Ectodermal cell (in vitro differentiated cells): Measurements from ENCODE around the gene OR5W2. TPM values are rescaled to one million over a fixed set of nuclear protein-coding genes. Genes with fewer than 3 reads are reported as not detected.
"Not testable (repeated sequence)": the region's sequence is repeated elsewhere in the genome, so short reads cannot be mapped to it uniquely, and the experiment has no call there.

ENCODE experiments used
- H3K27ac ChIP-seq: 2 replicates; pipeline ENCODE4 v1.7.0; 2013; ENCODE audit warnings: mild to moderate bottlenecking, low read depth, low read length; ENCODE audit not compliant: insufficient read depth, poor library complexity, severe bottlenecking
- H3K27me3 ChIP-seq: 2 replicates; pipeline ENCODE4 v1.7.0; 2013; ENCODE audit warnings: mild to moderate bottlenecking, low read length; ENCODE audit not compliant: insufficient read depth, control insufficient read depth, poor library complexity, severe bottlenecking
- H3K36me3 ChIP-seq: one replicate; pipeline ENCODE4 v1.7.0; 2013; ENCODE audit warnings: low read length; ENCODE audit not compliant: control insufficient read depth, insufficient read depth
- H3K4me1 ChIP-seq: one replicate; pipeline ENCODE4 v1.7.0; 2013; ENCODE audit warnings: low read length; ENCODE audit not compliant: control insufficient read depth, insufficient read depth
- H3K4me3 ChIP-seq: 2 replicates; pipeline ENCODE4 v1.7.0; 2013; ENCODE audit warnings: low read depth, low read length, control low read depth; ENCODE audit not compliant: insufficient read depth
- H3K9me3 ChIP-seq: 2 replicates; pipeline ENCODE4 v1.7.0; 2013; ENCODE audit warnings: mild to moderate bottlenecking, low read length, moderate library complexity; ENCODE audit not compliant: control insufficient read depth
- WGBS, 2 experiments: methylation state at CpG; one replicate each; pipeline ENCODE4 v1.1.7; 2013; ENCODE audit warnings: missing lambda C conversion rate in 2 of 2; 5-methylcytosine and 5-hydroxymethylcytosine counted together
- polyA plus RNA-seq, 4 experiments: library from polyadenylated mRNA; stranded (reverse); fragments of 50-300 nt; gene quantifications; one replicate each; pipeline ENCODE4 v1.2.3, GENCODE V29; 2013

OR5W2 gene
- not detected for polyA plus RNA-seq (2013, experiment 1 of 4)
- polyA plus RNA-seq (2013, experiment 2 of 4): not detected
- not detected for polyA plus RNA-seq (2013, experiment 3 of 4)
- polyA plus RNA-seq (2013, experiment 4 of 4): not detected

GRCh38 chr11:55914482-55914881 lies at the start of gene OR5W2:
TSS of gene OR5W2 (minus strand) at chr11:55914582. CDS start at chr11:55914582, 0 bp downstream.
- no peak within 1 kb of the TSS for H3K27ac ChIP-seq
- no peaks in the 10 kb centered on the region for H3K4me1 ChIP-seq
- WGBS, 2 experiments: no CpG with 5 or more reads among the region's 1 CpG
- peaks cover 4% of the 10 kb centered on the region for H3K9me3 ChIP-seq
- no peaks in the 10 kb centered on the region for H3K27me3 ChIP-seq
- no peaks in the 10 kb centered on the region for H3K36me3 ChIP-seq
- no peak within 1 kb of the TSS for H3K4me3 ChIP-seq

DNA sequence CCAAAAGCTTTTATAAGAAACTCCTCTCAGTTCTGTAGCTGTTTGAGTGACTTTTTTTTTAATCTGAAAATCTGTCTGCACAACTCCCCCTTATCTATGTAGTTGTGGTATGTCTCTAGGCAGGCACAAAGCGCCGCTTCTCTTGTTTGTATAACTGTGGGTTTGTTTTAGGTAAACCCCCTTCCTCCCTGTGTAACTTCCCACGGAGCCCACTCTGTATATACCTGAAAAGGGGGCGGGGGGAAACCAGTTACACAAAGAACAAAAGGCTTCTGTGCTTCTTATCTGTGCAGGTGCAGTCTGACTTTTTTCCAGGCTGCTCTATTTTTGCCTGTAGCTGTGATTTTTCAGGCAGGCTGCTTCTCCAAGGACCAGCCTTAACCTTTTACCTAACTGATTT lies 42.1 kb upstream of the OR5W2 start:
- no peaks in the 10 kb centered on the region for H3K27me3 ChIP-seq
- H3K27ac ChIP-seq: no peak overlapping the region
- no peaks in the 10 kb centered on the region for H3K4me1 ChIP-seq
- H3K4me3 ChIP-seq: no peak overlapping the region
- no peaks in the 10 kb centered on the region for H3K36me3 ChIP-seq
- WGBS, 2 experiments: 94 to 98% methylated on average over 2 to 4 of the region's 4 CpGs
- no peaks in the 10 kb centered on the region for H3K9me3 ChIP-seq

DNA sequence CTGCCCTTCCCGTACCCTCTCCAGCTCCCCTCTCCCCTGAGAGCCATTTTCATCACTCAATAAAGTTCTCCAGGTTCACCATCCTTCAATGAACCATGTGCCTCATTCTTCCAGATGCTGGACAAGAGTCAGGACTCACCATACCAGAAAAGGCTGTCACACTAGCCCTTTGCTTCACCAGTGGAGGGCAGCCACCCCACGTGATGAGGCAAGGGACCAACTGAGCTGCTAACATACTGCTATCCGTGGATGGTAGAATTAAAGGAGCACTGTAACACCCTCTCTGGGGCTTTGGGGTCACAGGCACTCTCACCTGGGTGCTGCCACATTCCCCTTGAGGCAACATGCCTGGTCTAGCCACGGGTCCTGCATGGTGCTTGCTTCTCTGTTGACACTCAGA lies 34.9 kb upstream of the OR5W2 start:
- WGBS, 2 experiments: 81 to 83% methylated on average over 4 of the region's 4 CpGs
- Histone ChIP-seq H3K27me3 (no peaks in the 10 kb centered on the region), H3K4me3 (no peak overlapping the region), H3K36me3 (no peaks in the 10 kb centered on the region), H3K27ac (no peak overlapping the region), H3K4me1 (no peaks in the 10 kb centered on the region), H3K9me3 (no peaks in the 10 kb centered on the region)

DNA sequence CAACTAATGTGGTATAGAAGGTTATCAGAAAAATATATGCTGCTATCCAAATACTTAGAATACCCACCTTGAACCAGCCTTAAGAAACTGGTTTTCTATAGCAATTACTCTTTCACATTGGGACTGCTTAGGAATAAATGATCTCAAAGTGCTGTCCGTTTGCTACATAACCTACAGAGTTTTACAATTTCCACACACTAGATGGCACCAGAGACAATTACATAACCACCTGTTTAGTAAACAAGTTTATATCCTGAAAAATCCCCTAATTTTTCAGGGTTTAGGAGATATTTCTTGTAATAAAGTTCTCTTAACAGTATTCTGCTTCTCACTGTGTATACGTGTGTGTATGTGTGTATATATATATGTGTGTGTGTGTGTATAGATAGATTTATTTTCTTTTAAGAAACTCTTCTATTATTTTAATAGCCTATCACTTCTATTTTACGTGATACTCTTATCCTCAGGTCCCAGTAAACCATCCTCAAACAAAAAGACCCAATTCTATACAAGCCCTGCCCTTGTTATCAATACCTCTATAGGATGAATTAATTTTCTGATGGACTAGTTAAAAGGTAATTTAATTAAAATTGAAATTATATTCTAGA lies 28.5 kb upstream of the OR5W2 start:
- no peaks in the 10 kb centered on the region for H3K27me3 ChIP-seq
- H3K9me3 ChIP-seq: no peaks in the 10 kb centered on the region
- 8 to 12% methylated on average over 1 of the region's 3 CpGs for WGBS, 2 experiments
- no peaks in the 10 kb centered on the region for H3K36me3 ChIP-seq
- no peaks in the 10 kb centered on the region for H3K4me1 ChIP-seq
- no peak overlapping the region for H3K4me3 ChIP-seq
- H3K27ac ChIP-seq: no peak overlapping the region

DNA sequence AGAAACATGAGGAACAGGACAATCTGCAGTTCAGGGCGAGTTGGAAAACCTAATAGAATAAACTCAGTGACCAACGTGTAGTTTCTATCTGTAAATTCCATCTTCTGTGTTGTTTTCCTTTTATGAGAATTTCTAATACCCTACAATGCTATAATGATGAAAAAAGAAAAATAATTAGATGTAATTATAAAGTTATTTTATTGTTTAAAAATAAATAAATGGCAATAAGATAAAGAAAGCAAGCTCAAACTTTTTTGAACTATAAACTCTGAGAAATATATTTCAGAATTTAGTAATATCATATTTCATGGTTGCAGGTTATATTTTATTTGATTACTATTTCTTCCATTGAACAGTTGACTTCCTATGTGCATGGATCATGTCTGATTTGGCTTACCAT lies 21.9 kb upstream of the OR5W2 start, which contains the start of gene OR5I1:
Gene OR5I1, minus strand, starts transcription at position 101 of the 400 bp plus-strand sequence. Its CDS starts 0 bp downstream, at position 101.
- Histone ChIP-seq H3K36me3 (no peaks in the 10 kb centered on the region), H3K27ac (no peak within 1 kb of the TSS), H3K27me3 (no peaks in the 10 kb centered on the region), H3K4me1 (no peaks in the 10 kb centered on the region), H3K9me3 (no peaks in the 10 kb centered on the region), H3K4me3 (no peak within 1 kb of the TSS)
- WGBS, 2 experiments: 71 to 94% methylated on average over 2 of the region's 2 CpGs

DNA sequence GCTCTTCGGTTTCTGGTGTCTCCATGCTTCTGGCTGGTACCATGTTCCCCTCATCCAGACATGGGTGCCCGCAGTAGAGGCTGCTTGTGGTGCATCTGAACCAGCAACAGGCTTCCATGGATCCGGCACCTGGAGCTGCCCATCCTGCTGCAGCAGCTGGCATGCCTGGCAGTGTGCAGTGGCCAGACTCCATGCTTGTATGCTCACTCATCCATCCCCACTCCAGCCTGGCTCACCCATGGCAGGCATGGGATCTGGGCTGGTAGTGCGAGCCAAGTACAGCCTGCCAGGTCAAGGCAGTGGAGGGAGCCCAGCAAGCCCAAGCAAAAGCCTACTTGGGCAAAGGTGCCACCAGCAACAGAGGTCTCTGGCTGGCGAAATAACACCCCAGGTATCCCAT lies 6.2 kb upstream of the OR5W2 start:
- WGBS, 2 experiments: 85 to 87% methylated on average over 5 of the region's 5 CpGs
- no peak overlapping the region for H3K27ac ChIP-seq
- H3K36me3 ChIP-seq: no peaks in the 10 kb centered on the region
- H3K27me3 ChIP-seq: no peaks in the 10 kb centered on the region
- no peaks in the 10 kb centered on the region for H3K4me1 ChIP-seq
- peaks cover 2% of the 10 kb centered on the region for H3K9me3 ChIP-seq
- H3K4me3 ChIP-seq: no peak overlapping the region

- 33 to 40% methylated on average over 1 to 2 of the region's 2 CpGs for WGBS, 2 experiments
Measured at GRCh38 chr11:55902308-55902707, 12.1 kb downstream of the OR5W2 start.

GRCh38 chr11:55895216-55895615 lies 19.2 kb downstream of the OR5W2 start:
- H3K4me3 ChIP-seq: no peak overlapping the region
- no peaks in the 10 kb centered on the region for H3K27me3 ChIP-seq
- no peak overlapping the region for H3K27ac ChIP-seq
- no peaks in the 10 kb centered on the region for H3K36me3 ChIP-seq
- H3K4me1 ChIP-seq: no peaks in the 10 kb centered on the region
- WGBS, 2 experiments: 77 to 78% methylated on average over 8 of the region's 8 CpGs
- peaks cover 10% of the 10 kb centered on the region for H3K9me3 ChIP-seq

More at GRCh38 chr11:55902308-55902707, 12.1 kb downstream of the OR5W2 start:
- Histone ChIP-seq H3K4me1 (no peaks in the 10 kb centered on the region), H3K4me3 (no peak overlapping the region), H3K36me3 (no peaks in the 10 kb centered on the region), H3K27me3 (no peaks in the 10 kb centered on the region), H3K27ac (no peak overlapping the region), H3K9me3 (peaks cover 13% of the 10 kb centered on the region)

DNA sequence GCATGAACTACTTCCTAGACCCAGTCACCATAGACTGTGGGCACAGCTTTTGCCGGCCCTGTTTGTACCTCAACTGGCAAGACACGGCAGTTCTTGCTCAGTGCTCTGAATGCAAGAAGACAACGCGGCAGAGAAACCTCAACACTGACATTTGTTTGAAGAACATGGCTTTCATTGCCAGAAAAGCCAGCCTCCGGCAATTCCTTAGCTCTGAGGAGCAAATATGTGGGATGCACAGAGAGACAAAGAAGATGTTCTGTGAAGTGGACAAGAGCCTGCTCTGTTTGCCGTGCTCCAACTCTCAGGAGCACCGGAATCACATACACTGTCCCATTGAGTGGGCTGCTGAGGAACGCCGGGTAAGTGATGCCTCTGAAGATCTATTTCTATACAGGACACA lies 28.9 kb downstream of the OR5W2 start:
- not testable (repeated sequence) for H3K4me3 ChIP-seq, H3K9me3 ChIP-seq, H3K36me3 ChIP-seq, H3K27ac ChIP-seq, H3K27me3 ChIP-seq, H3K4me1 ChIP-seq
- WGBS, 2 experiments: 88 to 91% methylated on average over 9 of the region's 9 CpGs

GRCh38 chr11:55884995-55885394 lies 29.4 kb downstream of the OR5W2 start:
- WGBS, 2 experiments: 83 to 85% methylated on average over 3 to 4 of the region's 4 CpGs
- H3K36me3 ChIP-seq, H3K4me3 ChIP-seq, H3K4me1 ChIP-seq, H3K27ac ChIP-seq, H3K27me3 ChIP-seq, H3K9me3 ChIP-seq: not testable (repeated sequence)
